Upper lobe of left lung (tissue), 6 donors: ENCODE results near the gene KRT12. TPM values are rescaled to one million over a fixed set of nuclear protein-coding genes. Genes with fewer than 3 reads are reported as not detected.
A peak's percentile ranks its signal among the peaks of the same experiment; 100 is the strongest.

Source experiments
- ATAC-seq, 2 donors: fragments of 200-7000 bp; cut with Tn5 transposase; one replicate each; pipeline ENCODE4 v1.9.1; 2022; ENCODE audit warnings: mild to moderate bottlenecking in 2 of 2, moderate library complexity in 2 of 2; ENCODE audit not compliant: low FRiP score in 2 of 2
- DNase-seq, 2 donors: peaks; one replicate each; pipeline ENCODE4 v3.0.0-alpha.2; 2019 to 2020
- H3K27ac ChIP-seq, 4 donors: fragments of 200-600 bp; sonication (generic); one replicate each; pipeline ENCODE4 v1.5.1; 2016 to 2019
- H3K27me3 ChIP-seq, 4 donors: fragments of 200-600 bp; sonication (generic); one replicate each; pipeline ENCODE4 v1.5.1; 2017 to 2019
- H3K36me3 ChIP-seq, 4 donors: fragments of 200-600 bp; sonication (generic); one replicate each; pipeline ENCODE4 v1.5.1; 2016 to 2019
- H3K4me1 ChIP-seq, 4 donors: fragments of 200-600 bp; sonication (generic); one replicate each; pipeline ENCODE4 v1.5.1; 2018 to 2019
- H3K4me3 ChIP-seq, 4 donors: fragments of 200-600 bp; sonication (generic); one replicate each; pipeline ENCODE4 v1.5.1; 2017 to 2019; ENCODE audit warnings: mild to moderate bottlenecking in 2 of 4, moderate library complexity in 1 of 4
- H3K9me3 ChIP-seq, 4 donors: fragments of 200-600 bp; sonication (generic); one replicate each; pipeline ENCODE4 v1.5.1; 2018 to 2019
- EP300 ChIP-seq, 4 donors: sonication (generic); formaldehyde crosslinking; IDR thresholded peaks; one replicate each; pipeline ENCODE4 v1.5.1; 2017; ENCODE audit warnings: antibody characterized with exemption in 4 of 4, control low read depth in 2 of 4
- POLR2A ChIP-seq, 4 donors: fragments of 450-650 bp; IDR thresholded peaks; one replicate each; pipeline ENCODE4 v1.5.1; 2016 to 2017; ENCODE audit warnings: antibody characterized with exemption in 4 of 4, mild to moderate bottlenecking in 2 of 4
- POLR2AphosphoS5 ChIP-seq, 2 donors: sonication (generic); formaldehyde crosslinking; IDR thresholded peaks; one replicate each; pipeline ENCODE4 v1.5.1; 2017; ENCODE audit warnings: antibody characterized with exemption in 2 of 2
- WGBS, 2 donors: methylation state at CpG; one replicate each; pipeline ENCODE4 v1.1.5; 2017 to 2018; 5-methylcytosine and 5-hydroxymethylcytosine counted together
- total RNA-seq, 6 donors: library from RNA; depleted of rRNA in 4 of 6; stranded (reverse); fragments of >200 nt in 4 of 6; gene quantifications; one replicate each; pipeline versions ENCODE4 v1.1.0 to v1.2.1, GENCODE V29; 2016 to 2021
- TF ChIP-seq, protein P1 (sequence below), 6 experiments: fragments of 450-650 bp in 4 of 6; fragments of 200-600 bp in 2 of 6; sonication (generic) in 2 of 6; IDR thresholded peaks; one replicate each; pipeline ENCODE4 v1.5.1; 2016 to 2019; ENCODE audit warnings: antibody characterized with exemption in 6 of 6
- donor health status: DM: no; HTN: no; CAD: no; lungs with moderate emphysema.
- donor health status: DM: no; HTN: yes; CAD: no; lungs with severe emphysema.

The KRT12 gene
- total RNA-seq, 6 donors from 2014 or later, result not detected

DNA sequence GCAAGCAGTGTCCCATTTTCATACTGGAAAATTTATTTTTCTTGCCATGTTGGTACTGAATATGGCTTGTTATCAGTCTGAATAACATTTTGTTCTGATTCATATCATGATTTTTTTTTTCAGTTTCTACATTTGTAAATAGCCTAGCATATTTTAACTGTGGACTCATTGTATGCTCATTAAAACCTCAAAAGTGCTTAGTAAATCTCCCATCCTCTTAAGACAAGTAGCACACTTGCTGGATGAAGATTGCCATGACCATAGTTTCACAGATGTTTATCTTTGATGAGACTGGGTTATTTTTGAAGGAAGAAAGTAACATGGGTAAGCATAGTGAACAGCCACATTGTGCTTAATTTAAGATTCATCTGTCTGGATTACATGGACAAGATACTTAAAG, 45.5 kb downstream of the KRT12 start:
- no peak for TF ChIP-seq POLR2A (IDR thresholded peaks at IDR 0.05)
- TF ChIP-seq, protein P1, sequence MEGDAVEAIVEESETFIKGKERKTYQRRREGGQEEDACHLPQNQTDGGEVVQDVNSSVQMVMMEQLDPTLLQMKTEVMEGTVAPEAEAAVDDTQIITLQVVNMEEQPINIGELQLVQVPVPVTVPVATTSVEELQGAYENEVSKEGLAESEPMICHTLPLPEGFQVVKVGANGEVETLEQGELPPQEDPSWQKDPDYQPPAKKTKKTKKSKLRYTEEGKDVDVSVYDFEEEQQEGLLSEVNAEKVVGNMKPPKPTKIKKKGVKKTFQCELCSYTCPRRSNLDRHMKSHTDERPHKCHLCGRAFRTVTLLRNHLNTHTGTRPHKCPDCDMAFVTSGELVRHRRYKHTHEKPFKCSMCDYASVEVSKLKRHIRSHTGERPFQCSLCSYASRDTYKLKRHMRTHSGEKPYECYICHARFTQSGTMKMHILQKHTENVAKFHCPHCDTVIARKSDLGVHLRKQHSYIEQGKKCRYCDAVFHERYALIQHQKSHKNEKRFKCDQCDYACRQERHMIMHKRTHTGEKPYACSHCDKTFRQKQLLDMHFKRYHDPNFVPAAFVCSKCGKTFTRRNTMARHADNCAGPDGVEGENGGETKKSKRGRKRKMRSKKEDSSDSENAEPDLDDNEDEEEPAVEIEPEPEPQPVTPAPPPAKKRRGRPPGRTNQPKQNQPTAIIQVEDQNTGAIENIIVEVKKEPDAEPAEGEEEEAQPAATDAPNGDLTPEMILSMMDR (IDR thresholded peaks at IDR 0.05), result no peak
- no peak for TF ChIP-seq EP300 (IDR thresholded peaks at IDR 0.05)
- TF ChIP-seq POLR2AphosphoS5 (IDR thresholded peaks at IDR 0.05), result no peak
- no peaks in the 10 kb centered on the region for H3K9me3 ChIP-seq
- H3K36me3 ChIP-seq, result peaks cover 0 to 14% (median 2%) of the 10 kb centered on the region in 4 donors
- no peaks in the 10 kb centered on the region for H3K27me3 ChIP-seq
- ATAC-seq (no peak), DNase-seq (no peak)
- H3K4me3 ChIP-seq, result no peak overlapping the region
- H3K27ac ChIP-seq, result no peak overlapping the region
- H3K4me1 ChIP-seq, result peaks cover 3 to 15% (median 9%) of the 10 kb centered on the region in 4 donors

DNA sequence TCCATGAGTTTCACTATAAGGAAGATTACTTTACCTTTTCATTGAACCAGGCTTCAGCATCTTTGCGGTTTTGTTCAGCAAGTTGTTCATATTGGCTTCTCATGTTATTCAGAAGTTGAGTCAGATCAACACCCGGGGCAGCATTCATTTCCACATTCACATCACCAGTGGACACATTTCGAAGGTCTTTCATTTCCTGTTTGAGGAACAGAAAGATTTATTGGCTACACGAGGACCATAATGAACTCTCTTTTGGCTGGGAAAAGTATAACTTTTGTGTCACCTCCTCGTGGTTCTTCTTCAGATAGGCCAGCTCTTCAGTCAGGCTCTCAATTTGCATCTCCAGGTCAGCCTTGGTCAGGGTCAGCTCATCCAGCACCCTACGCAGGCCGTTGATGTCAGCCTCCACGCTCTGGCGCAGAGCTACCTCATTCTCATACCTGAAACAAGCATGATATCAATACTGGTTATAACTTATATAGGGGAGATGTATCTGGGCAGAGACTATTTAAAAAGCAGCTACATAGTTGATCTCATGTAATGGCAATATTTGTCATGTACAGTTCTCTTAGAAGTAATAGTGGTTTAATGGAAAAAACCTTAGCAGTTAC, 46.7 kb downstream of the KRT12 start:
- H3K27me3 ChIP-seq, result no peaks in the 10 kb centered on the region
- no peak overlapping the region for H3K27ac ChIP-seq
- WGBS, 2 donors, result 88 to 90% methylated on average over 9 of the region's 9 CpGs
- no peak for DNase-seq
- TF ChIP-seq POLR2A (IDR thresholded peaks at IDR 0.05) (no peak), EP300 (IDR thresholded peaks at IDR 0.05) (no peak), POLR2AphosphoS5 (IDR thresholded peaks at IDR 0.05) (no peak)
- TF ChIP-seq, protein P1 (IDR thresholded peaks at IDR 0.05), result no peak
- H3K4me1 ChIP-seq, result peaks cover 3 to 15% (median 9%) of the 10 kb centered on the region in 4 donors
- H3K4me3 ChIP-seq, result no peak overlapping the region
- no peak for ATAC-seq
- H3K36me3 ChIP-seq, result peaks cover 0 to 14% (median 2%) of the 10 kb centered on the region in 4 donors
- no peaks in the 10 kb centered on the region for H3K9me3 ChIP-seq

DNA sequence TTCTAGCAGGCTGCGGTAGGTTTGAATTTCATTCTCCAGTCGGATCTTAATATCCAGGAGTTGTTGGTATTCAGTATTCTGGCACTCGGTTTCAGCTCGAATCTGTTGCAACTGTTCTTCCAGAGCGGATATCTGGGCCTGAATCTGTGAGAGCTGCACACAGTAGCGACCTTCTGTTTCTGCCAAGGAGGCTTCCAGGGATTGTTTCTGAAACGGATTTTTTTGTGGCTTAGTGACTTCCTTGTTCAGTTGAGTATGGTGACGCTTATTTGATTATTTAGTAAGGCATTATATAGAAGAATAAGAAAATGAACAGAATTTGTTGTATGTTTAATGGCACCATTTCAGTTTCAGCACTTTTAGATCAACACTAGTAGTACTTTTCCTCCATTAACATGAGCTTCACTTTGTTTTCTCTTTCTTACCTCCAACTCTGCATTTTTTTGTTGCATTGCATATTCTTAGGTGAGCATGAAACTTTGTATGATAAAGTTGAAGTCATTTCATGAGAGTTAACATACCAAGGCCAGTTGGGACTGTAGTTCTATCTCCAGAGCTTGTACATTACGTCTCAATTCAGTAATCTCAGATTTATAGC, 47.4 kb downstream of the KRT12 start:
- Histone ChIP-seq H3K9me3 (peaks cover 0 to under 1% (median 0%) of the 10 kb centered on the region in 4 donors), H3K4me3 (peak overlapping the region; percentile 37 to 76 (median 68)), H3K4me1 (peaks cover 3 to 15% (median 9%) of the 10 kb centered on the region in 4 donors), H3K27ac (peak overlapping the region in 3 of 4 donors; percentile 89 to 91 (median 89)), H3K36me3 (peaks cover 0 to 14% (median 2%) of the 10 kb centered on the region in 4 donors), H3K27me3 (no peaks in the 10 kb centered on the region)
- TF ChIP-seq POLR2A (IDR thresholded peaks at IDR 0.05), result no peak
- TF ChIP-seq, protein P1 (IDR thresholded peaks at IDR 0.05), result no peak
- TF ChIP-seq POLR2AphosphoS5 (IDR thresholded peaks at IDR 0.05), result no peak
- no peak for TF ChIP-seq EP300 (IDR thresholded peaks at IDR 0.05)
- ATAC-seq, result no peak
- no peak for DNase-seq
- WGBS, 2 donors, result 52 to 69% methylated on average over 9 of the region's 9 CpGs

DNA sequence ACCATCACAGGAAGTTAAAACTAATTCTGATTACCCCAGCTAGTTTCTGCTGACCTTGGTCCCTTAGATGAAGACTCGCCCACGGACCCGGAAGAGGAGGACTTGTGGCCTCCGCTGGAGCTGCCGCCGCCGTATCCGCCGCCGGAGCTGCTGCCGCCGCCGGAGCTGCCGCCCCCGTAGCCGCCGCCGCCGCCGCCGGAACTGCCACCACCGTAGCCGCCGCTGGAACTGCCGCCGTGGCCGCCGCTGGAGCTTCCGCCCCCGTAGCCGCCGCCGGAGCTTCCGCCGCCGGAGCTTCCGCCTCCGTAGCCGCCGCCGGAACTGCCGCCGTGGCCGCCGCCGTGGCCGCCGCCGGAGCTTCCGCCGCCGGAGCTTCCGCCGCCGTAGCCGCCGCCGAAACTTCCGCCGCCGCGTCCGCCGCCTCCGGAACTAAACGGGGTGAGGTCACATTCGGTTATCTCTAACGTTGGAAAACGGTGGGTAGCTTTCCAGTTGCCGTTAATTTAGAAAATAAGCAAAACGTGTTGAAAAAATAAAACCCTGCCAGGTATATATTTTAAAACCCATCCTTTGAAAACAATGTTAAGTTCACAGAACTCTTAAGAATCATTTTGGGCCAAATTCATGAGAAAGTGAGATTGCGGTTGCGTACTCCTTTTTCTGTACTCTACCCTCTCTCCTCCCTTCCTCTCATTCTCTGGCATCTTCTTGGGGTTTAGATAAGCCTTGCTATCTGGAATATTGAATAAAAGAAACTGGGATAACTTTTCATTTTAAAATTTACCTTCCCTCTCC, 48.1 kb downstream of the KRT12 start:
- Histone ChIP-seq H3K27ac (peak overlapping the region; percentile 88 to 91 (median 89)), H3K9me3 (peaks cover 0 to 2% (median 0%) of the 10 kb centered on the region in 4 donors), H3K27me3 (no peaks in the 10 kb centered on the region), H3K36me3 (peaks cover 0 to 14% (median 2%) of the 10 kb centered on the region in 4 donors), H3K4me3 (peak overlapping the region; percentile 56 to 76 (median 68)), H3K4me1 (peaks cover 3 to 15% (median 9%) of the 10 kb centered on the region in 4 donors)
- peak; percentile 82 to 97 for ATAC-seq
- TF ChIP-seq POLR2AphosphoS5 (IDR thresholded peaks at IDR 0.05) (peak in 1 of 2 donors; percentile 20), EP300 (IDR thresholded peaks at IDR 0.05) (no peak), POLR2A (IDR thresholded peaks at IDR 0.05) (peak in 3 of 4 donors; percentile 15 to 81 (median 61))
- TF ChIP-seq, protein P1 (IDR thresholded peaks at IDR 0.05), result peak in 1 of 6 experiments; percentile 12
- WGBS, 2 donors, result 3% methylated on average over 23 to 32 of the region's 73 CpGs
- peak; percentile 64 to 98 for DNase-seq
